Measurements from ENCODE around the gene PIGR. TPM values are rescaled to one million over a fixed set of nuclear protein-coding genes. Genes with fewer than 3 reads are reported as not detected.

Gene PIGR
- total RNA-seq, 1 experiment from 2014 or later, result not detected

DNA sequence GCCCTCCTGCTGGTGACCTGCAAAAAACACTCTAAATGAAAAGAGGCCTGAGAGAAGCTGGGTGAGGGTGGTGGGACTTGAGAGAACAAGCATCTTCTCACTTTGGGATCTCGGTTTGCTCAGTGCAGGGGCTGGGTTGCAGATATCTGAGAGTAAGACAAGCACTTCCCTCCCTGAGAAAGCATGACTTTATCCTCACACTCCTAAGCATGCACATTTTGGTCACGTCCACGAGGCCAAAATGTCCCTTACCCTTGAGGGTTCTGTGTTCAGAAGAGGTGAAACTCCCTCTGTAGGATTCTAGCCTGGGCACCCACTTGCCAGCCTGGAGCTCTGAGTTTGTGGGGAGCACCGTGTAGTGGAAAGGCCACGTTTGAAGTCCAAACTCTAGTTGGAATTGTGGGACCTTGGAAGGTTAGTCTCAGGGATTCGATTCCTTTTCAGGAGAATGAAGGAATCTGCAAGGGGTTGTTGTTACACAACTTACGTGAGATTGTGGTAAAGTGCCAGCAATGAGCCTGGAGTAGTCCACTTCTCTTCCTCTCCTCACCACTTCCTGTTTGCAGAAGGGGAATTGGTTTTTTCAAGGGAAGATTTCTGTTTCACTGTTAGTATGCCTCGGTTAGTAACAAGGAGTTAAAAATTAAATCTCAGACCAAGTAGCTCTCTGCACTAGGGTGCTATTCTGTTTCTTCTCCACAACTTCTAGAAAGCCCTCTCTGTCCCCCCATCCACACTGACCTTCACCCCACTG, 21.0 kb upstream of the PIGR start:
- Mint-ChIP-seq H3K4me1 (no peaks in the 10 kb centered on the region; a peak in 1 of 4 replicates), H3K36me3 (ENCODE audit: insufficient read depth in 1 of 3, low read depth in 3 of 3) (no peaks in the 10 kb centered on the region; a peak in 1 of 7 replicates), H3K27ac (no peak overlapping the region), H3K27me3 (ENCODE audit: low read depth) (peaks cover 20% of the 10 kb centered on the region), H3K9me3 (no peaks in the 10 kb centered on the region), H3K4me3 (no peak overlapping the region)
- no peak overlapping the region for H2BK120ac ChIP-seq (ENCODE audit: low read depth, low read length, poor library complexity, severe bottlenecking)
- no peaks in the 10 kb centered on the region for H3K4me1 ChIP-seq (ENCODE audit: insufficient read depth, low read length)
- H3K56ac ChIP-seq (ENCODE audit: insufficient read length, low read depth, low read length), result no peak overlapping the region
- H3K4ac ChIP-seq (ENCODE audit: low read depth, low read length), result no peak overlapping the region
- H4K5ac ChIP-seq (ENCODE audit: insufficient read length, low read depth, low read length), result no peak overlapping the region
- no peak overlapping the region for H3K23ac ChIP-seq (ENCODE audit: insufficient read length, low read depth, low read length)
- H2BK12ac ChIP-seq (ENCODE audit: insufficient read length, low read depth, low read length), result no peak overlapping the region
- no peak overlapping the region for H4K8ac ChIP-seq (replicated peaks; ENCODE audit: insufficient read length, low read depth, low read length)
- H4K91ac ChIP-seq (ENCODE audit: insufficient read length, low read depth, low read length), result no peak overlapping the region
- H3K79me1 ChIP-seq (ENCODE audit: insufficient read depth, low read depth, low read length, poor library complexity, severe bottlenecking), result no peaks in the 10 kb centered on the region
- TF ChIP-seq, protein P1, sequence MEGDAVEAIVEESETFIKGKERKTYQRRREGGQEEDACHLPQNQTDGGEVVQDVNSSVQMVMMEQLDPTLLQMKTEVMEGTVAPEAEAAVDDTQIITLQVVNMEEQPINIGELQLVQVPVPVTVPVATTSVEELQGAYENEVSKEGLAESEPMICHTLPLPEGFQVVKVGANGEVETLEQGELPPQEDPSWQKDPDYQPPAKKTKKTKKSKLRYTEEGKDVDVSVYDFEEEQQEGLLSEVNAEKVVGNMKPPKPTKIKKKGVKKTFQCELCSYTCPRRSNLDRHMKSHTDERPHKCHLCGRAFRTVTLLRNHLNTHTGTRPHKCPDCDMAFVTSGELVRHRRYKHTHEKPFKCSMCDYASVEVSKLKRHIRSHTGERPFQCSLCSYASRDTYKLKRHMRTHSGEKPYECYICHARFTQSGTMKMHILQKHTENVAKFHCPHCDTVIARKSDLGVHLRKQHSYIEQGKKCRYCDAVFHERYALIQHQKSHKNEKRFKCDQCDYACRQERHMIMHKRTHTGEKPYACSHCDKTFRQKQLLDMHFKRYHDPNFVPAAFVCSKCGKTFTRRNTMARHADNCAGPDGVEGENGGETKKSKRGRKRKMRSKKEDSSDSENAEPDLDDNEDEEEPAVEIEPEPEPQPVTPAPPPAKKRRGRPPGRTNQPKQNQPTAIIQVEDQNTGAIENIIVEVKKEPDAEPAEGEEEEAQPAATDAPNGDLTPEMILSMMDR (conservative IDR thresholded peaks at IDR 0.05), result no peak
- H2BK20ac ChIP-seq (ENCODE audit: low read depth, low read length, poor library complexity, severe bottlenecking), result no peak overlapping the region
- no CpG with 5 or more reads among the region's 8 CpGs for WGBS (ENCODE audit: extremely low coverage, insufficient read length, low lambda C conversion rate)
- no peak overlapping the region for H3K4me2 ChIP-seq (ENCODE audit: insufficient read depth, insufficient read length, low read length)
- H2AFZ ChIP-seq (ENCODE audit: low read length), result no peak overlapping the region
- H3T11ph ChIP-seq (ENCODE audit: low read length), result no peak overlapping the region
- H3K27ac ChIP-seq (ENCODE audit: insufficient read length, low read depth, low read length), result no peak overlapping the region
- H3K23me2 ChIP-seq (ENCODE audit: insufficient read length, low read depth, low read length, poor library complexity, severe bottlenecking), result no peaks in the 10 kb centered on the region
- no peak overlapping the region for H2BK15ac ChIP-seq (ENCODE audit: low read depth, low read length)
- no peak overlapping the region for H3K18ac ChIP-seq (ENCODE audit: insufficient read length, low read depth, low read length)
- no peak overlapping the region for H3K14ac ChIP-seq (ENCODE audit: insufficient read depth, low read length)
- H2BK5ac ChIP-seq (ENCODE audit: insufficient read length, low read length), result no peak overlapping the region
- no peaks in the 10 kb centered on the region for H3K9me3 ChIP-seq (ENCODE audit: control insufficient read depth, low read depth, low read length)
- no peaks in the 10 kb centered on the region for H3K79me2 ChIP-seq (ENCODE audit: insufficient read depth, low read length)
- no peak for DNase-seq
- no peaks in the 10 kb centered on the region for H4K20me1 ChIP-seq (ENCODE audit: control insufficient read depth, insufficient read depth, insufficient read length)
- H3K9ac ChIP-seq (ENCODE audit: extremely low read depth, insufficient read length, low read length), result no peak overlapping the region
- H2AK5ac ChIP-seq (ENCODE audit: insufficient read length, low read length), result no peak overlapping the region
- no peaks in the 10 kb centered on the region for H3K27me3 ChIP-seq (ENCODE audit: insufficient read depth, low read length)

Data from H9 (cell line).